Measurements from ENCODE around the gene WDR55.

DNA sequence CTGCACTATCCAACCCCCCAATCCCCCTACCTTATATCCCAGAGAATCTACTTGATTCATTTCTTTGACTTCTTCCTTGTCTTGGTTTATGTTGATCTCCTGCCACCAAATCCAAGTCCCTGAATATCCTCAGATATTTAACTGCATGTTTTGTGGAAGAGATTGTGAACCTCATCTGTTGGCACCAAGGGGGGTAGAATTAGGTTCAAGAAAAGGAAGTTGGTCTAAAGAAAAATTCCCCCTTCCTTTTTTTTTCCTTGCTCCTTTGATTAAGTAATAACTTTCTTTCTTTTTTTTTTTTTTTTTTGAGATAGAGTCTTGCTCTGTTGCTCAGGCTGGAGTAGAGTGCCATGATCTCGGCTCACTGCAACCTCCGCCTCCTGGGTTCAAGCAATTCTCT is 31.2 kb upstream of the WDR55 start:
- TF ChIP-seq, protein P1, sequence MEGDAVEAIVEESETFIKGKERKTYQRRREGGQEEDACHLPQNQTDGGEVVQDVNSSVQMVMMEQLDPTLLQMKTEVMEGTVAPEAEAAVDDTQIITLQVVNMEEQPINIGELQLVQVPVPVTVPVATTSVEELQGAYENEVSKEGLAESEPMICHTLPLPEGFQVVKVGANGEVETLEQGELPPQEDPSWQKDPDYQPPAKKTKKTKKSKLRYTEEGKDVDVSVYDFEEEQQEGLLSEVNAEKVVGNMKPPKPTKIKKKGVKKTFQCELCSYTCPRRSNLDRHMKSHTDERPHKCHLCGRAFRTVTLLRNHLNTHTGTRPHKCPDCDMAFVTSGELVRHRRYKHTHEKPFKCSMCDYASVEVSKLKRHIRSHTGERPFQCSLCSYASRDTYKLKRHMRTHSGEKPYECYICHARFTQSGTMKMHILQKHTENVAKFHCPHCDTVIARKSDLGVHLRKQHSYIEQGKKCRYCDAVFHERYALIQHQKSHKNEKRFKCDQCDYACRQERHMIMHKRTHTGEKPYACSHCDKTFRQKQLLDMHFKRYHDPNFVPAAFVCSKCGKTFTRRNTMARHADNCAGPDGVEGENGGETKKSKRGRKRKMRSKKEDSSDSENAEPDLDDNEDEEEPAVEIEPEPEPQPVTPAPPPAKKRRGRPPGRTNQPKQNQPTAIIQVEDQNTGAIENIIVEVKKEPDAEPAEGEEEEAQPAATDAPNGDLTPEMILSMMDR (conservative IDR thresholded peaks at IDR 0.05) = no peak
- no peak for TF ChIP-seq EZH2 (IDR thresholded peaks at IDR 0.05; ENCODE audit: low read depth)
